HCT116 (cell line): ENCODE data around the gene HOXA7. TPM values are rescaled to one million over a fixed set of nuclear protein-coding genes. Genes with fewer than 3 reads are reported as not detected.

Source experiments
- ATAC-seq: fragments of 200-7000 bp; cut with Tn5 transposase; 2 replicates; pipeline ENCODE4 v1.9.1; 2020; ENCODE audit warnings: mild to moderate bottlenecking, moderate library complexity
- BruUV-seq: library from RNA; stranded (reverse); fragments of 400-500 nt; replicated peaks from 2 replicates; lab custom pipeline; 2021; lab: Mats Ljungman, UMichigan
- CTCF ChIA-PET: fragments of 300-600 bp; sonication (Branson Sonifier 250); formaldehyde crosslinking; loops from one replicate; lab custom pipeline; 2021; ENCODE audit warnings: antibody characterized with exemption; lab: Charles Lee
- POLR2A ChIA-PET: fragments of 300-600, 350-600 bp; sonication (Branson Sonifier 250); formaldehyde crosslinking; loops from one replicate; lab custom pipeline; 2021; ENCODE audit warnings: antibody characterized with exemption; lab: Charles Lee
- RAD21 ChIA-PET, 2 experiments: fragments of 300-600 bp; sonication (Branson Sonifier 250); formaldehyde crosslinking; loops; one replicate each; lab custom pipeline; 2023; ENCODE audit warnings: low total read pairs in 2 of 2; ENCODE audit not compliant: uncharacterized antibody in 2 of 2, unreplicated experiment in 2 of 2, low non-redundant PET in 1 of 2; lab: Charles Lee
- DNase-seq: peaks from one replicate; pipeline ENCODE4 v3.0.0-alpha.2; 2010; ENCODE audit warnings: low read depth, low spot score
- H2AFZ ChIP-seq: fragments of 200-600 bp; shearing (Covaris generic), sonication (generic); 2 replicates; pipeline ENCODE4 v1.6.1; 2017; ENCODE audit warnings: low read depth, mixed run types, mixed read lengths, antibody characterized with exemption, low read length; ENCODE audit not compliant: poor library complexity, severe bottlenecking
- H3K27ac ChIP-seq: 2 replicates; pipeline ENCODE4 v1.5.1; 2012; ENCODE audit warnings: low read depth, low read length
- H3K27me3 ChIP-seq: fragments of 200-600 bp; sonication (generic); 2 replicates; pipeline ENCODE4 v1.6.1; 2016; ENCODE audit warnings: mixed run types, low read length, mixed read lengths; ENCODE audit not compliant: insufficient read depth
- H3K36me3 ChIP-seq, 2 experiments: fragments of 200-500 bp in 1 of 2; fragments of 200-600 bp in 1 of 2; sonication (Bioruptor generic) in 1 of 2; sonication (generic) in 1 of 2; 2 replicates each; pipeline versions ENCODE4 v1.5.1 to v1.6.1; 2014 to 2016; ENCODE audit warnings: low read length in 2 of 2, inconsistent platforms in 1 of 2, mixed read lengths in 1 of 2, mixed run types in 1 of 2; ENCODE audit not compliant: insufficient read depth in 2 of 2, control insufficient read depth in 1 of 2
- H3K4me1 ChIP-seq, 2 experiments: fragments of 200-600 bp in 1 of 2; sonication (generic) in 1 of 2; 2 replicates each; pipeline versions ENCODE4 v1.5.1 to v1.6.1; 2012 to 2017; ENCODE audit warnings: low read length in 2 of 2, inconsistent platforms in 1 of 2, mild to moderate bottlenecking in 1 of 2, mixed read lengths in 1 of 2, mixed run types in 1 of 2, moderate library complexity in 1 of 2; ENCODE audit not compliant: insufficient read depth in 2 of 2, control insufficient read depth in 1 of 2
- H3K4me2 ChIP-seq: fragments of 200-600 bp; sonication (generic); 2 replicates; pipeline ENCODE4 v1.6.1; 2017; ENCODE audit warnings: mixed run types, low read length, mixed read lengths
- H3K4me3 ChIP-seq, 2 experiments: fragments of 200-600 bp in 1 of 2; sonication (generic) in 1 of 2; replicated peaks in 1 of 2; 2 replicates each; pipeline ENCODE4 v1.5.1; 2011 to 2016; ENCODE audit warnings: low read length in 2 of 2, control low read depth in 1 of 2, low read depth in 1 of 2, mild to moderate bottlenecking in 1 of 2, mixed read lengths in 1 of 2, mixed run types in 1 of 2
- H3K79me2 ChIP-seq: fragments of 200-600 bp; sonication (generic); 2 replicates; pipeline ENCODE4 v1.6.1; 2017; ENCODE audit warnings: mild to moderate bottlenecking, mixed run types, low read length, moderate library complexity, mixed read lengths; ENCODE audit not compliant: insufficient read depth
- H3K9ac ChIP-seq: fragments of 200-600 bp; sonication (generic); 2 replicates; pipeline ENCODE4 v1.6.1; 2016; ENCODE audit warnings: low read length, mixed read lengths
- H3K9me2 ChIP-seq: fragments of 200-600 bp; sonication (generic), shearing (Covaris generic); 2 replicates; pipeline ENCODE4 v1.6.1; 2017; ENCODE audit warnings: mixed run types, mild to moderate bottlenecking, moderate library complexity; ENCODE audit not compliant: insufficient read depth
- H3K9me3 ChIP-seq, 2 experiments: fragments of 200-500 bp in 1 of 2; fragments of 200-600 bp in 1 of 2; sonication (Bioruptor generic) in 1 of 2; sonication (generic) in 1 of 2; 2 replicates each; pipeline ENCODE4 v1.6.1; 2014 to 2017; ENCODE audit warnings: low read length in 2 of 2, mixed read lengths in 2 of 2, inconsistent platforms in 1 of 2, low read depth in 1 of 2, mild to moderate bottlenecking in 1 of 2, mixed run types in 1 of 2, moderate library complexity in 1 of 2; ENCODE audit not compliant: control insufficient read depth in 1 of 2, insufficient read depth in 1 of 2
- H4K20me1 ChIP-seq: fragments of 200-600 bp; sonication (generic), shearing (Covaris generic); 2 replicates; pipeline ENCODE4 v1.6.1; 2017; ENCODE audit warnings: mixed run types, mild to moderate bottlenecking, moderate library complexity; ENCODE audit not compliant: insufficient read depth
- CBX3 ChIP-seq: IDR thresholded peaks from 2 replicates; pipeline ENCODE4 v1.6.1; 2012; ENCODE audit warnings: low read depth
- CEBPB ChIP-seq: IDR thresholded peaks from 2 replicates; pipeline ENCODE4 v1.6.1; 2012; ENCODE audit warnings: low read depth
- EGR1 ChIP-seq: IDR thresholded peaks from 2 replicates; pipeline ENCODE4 v1.6.1; 2012; ENCODE audit warnings: low read depth
- ELF1 ChIP-seq: IDR thresholded peaks from 2 replicates; pipeline ENCODE4 v1.6.1; 2012; ENCODE audit warnings: low read depth, borderline replicate concordance
- EZH2phosphoT487 ChIP-seq: fragments of 200-600 bp; IDR thresholded peaks from 2 replicates; pipeline ENCODE4 v1.6.1; 2018; ENCODE audit warnings: antibody characterized with exemption, borderline replicate concordance
- FOSL1 ChIP-seq: IDR thresholded peaks from 2 replicates; pipeline ENCODE4 v1.6.1; 2012; ENCODE audit warnings: low read depth
- POLR2A ChIP-seq: IDR thresholded peaks from 2 replicates; pipeline ENCODE4 v1.7.0; 2011; ENCODE audit warnings: borderline replicate concordance; ENCODE audit not compliant: insufficient read depth, insufficient read length; ENCODE audit errors: extremely low read depth
- RAD21 ChIP-seq: IDR thresholded peaks from 2 replicates; pipeline ENCODE4 v1.6.1; 2012; ENCODE audit warnings: low read depth, mild to moderate bottlenecking
- SIN3A ChIP-seq: IDR thresholded peaks from 2 replicates; pipeline ENCODE4 v1.6.1; 2012; ENCODE audit warnings: low read depth
- SP1 ChIP-seq: IDR thresholded peaks from 2 replicates; pipeline ENCODE4 v1.6.1; 2012; ENCODE audit warnings: low read depth
- SRF ChIP-seq: IDR thresholded peaks from 2 replicates; pipeline ENCODE4 v1.6.1; 2012; ENCODE audit warnings: low read depth
- TCF7L2 ChIP-seq: IDR thresholded peaks from 2 replicates; pipeline ENCODE4 v1.7.0; 2011; ENCODE audit warnings: borderline replicate concordance, inconsistent platforms; ENCODE audit not compliant: insufficient read depth, insufficient read length; ENCODE audit errors: extremely low read depth
- ZFX ChIP-seq: fragments of 450-650 bp; IDR thresholded peaks from 2 replicates; pipeline ENCODE4 v1.6.1; 2017
- ZNF274 ChIP-seq: fragments of 200-500 bp; sonication (Bioruptor generic); IDR thresholded peaks from 2 replicates; pipeline ENCODE4 v1.6.1; 2014; ENCODE audit warnings: mild to moderate bottlenecking, low read depth, low read length, inconsistent platforms
- intact Hi-C: fragments of 100-400 bp; cut with micrococcal nuclease; formaldehyde crosslinking; loops from 2 replicates; pipeline ENCODE4 v1.10.0; 2022
- total RNA-seq: library from RNA; stranded (reverse); gene quantifications from one replicate; pipeline ENCODE4 v1.2.1, GENCODE V29; 2021; ENCODE audit not compliant: unreplicated experiment
- TF ChIP-seq, protein P1 (sequence below): IDR thresholded peaks from 2 replicates; pipeline ENCODE4 v1.6.1; 2011; ENCODE audit warnings: mild to moderate bottlenecking, low read length, moderate library complexity; ENCODE audit not compliant: insufficient replicate concordance; ENCODE audit errors: extremely low read depth
- TF ChIP-seq, protein P2 (sequence below): IDR thresholded peaks from 2 replicates; pipeline ENCODE4 v1.6.1; 2012
- TF ChIP-seq, protein P3 (sequence below): IDR thresholded peaks from 2 replicates; pipeline ENCODE4 v1.6.1; 2012; ENCODE audit warnings: low read depth
- TF ChIP-seq, protein P4 (sequence below), 3 experiments: fragments of 200-600 bp in 1 of 3; sonication (generic) in 1 of 3; IDR thresholded peaks in 2 of 3; conservative IDR thresholded peaks in 1 of 3; 2 replicates each; pipeline ENCODE4 v1.5.1; 2012 to 2017; ENCODE audit warnings: low read depth in 2 of 3, low read length in 2 of 3, antibody characterized with exemption in 1 of 3, borderline replicate concordance in 1 of 3, control low read depth in 1 of 3, mild to moderate bottlenecking in 1 of 3, mixed read lengths in 1 of 3, mixed run types in 1 of 3, moderate library complexity in 1 of 3; ENCODE audit not compliant: insufficient read depth in 1 of 3

HOXA7 gene
- total RNA-seq, 1 experiment from 2014 or later = 15.0 TPM

DNA sequence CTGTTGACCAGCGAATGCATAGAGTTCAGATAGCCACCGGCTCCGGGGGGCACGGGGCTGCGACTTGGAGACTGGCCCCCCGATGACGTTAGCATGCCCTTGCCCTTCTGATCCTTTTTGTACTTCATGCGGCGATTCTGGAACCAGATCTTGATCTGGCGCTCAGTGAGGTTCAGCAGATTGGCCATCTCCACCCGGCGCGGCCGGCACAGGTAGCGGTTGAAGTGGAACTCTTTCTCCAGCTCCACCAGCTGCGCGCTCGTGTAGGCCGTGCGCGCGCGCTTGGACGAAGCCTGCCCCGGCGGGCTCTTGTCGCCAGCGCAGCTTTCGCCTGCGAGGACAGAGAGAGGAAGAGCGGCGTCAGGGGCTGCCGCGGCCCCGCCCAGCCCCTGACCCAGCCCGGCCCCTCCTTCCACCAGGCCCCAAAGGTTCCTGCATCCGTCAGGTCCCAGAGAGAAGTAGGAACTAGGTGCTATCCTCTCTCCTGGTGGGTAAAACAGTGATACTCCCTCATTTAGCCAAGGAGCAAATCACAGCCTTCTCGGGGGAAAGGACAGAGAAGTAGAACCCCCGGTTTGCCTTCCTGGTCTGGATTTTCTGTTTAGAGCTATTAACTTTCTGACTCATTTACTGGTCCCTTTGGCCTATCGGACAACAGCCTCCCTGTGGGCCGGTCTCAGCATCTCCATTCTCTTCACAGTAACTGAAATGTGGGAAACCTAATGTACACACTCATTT, 47.9 kb downstream of the HOXA7 start:
- ChIA-PET POLR2A (no interaction called here), RAD21 (no interaction called here), CTCF (no interaction called here)
- H3K79me2 ChIP-seq = peaks cover 20% of the 10 kb centered on the region
- no peaks in the 10 kb centered on the region for H3K27me3 ChIP-seq
- no peaks in the 10 kb centered on the region for H3K36me3 ChIP-seq
- intact Hi-C loops = no loop called here
- H3K9me2 ChIP-seq = no peaks in the 10 kb centered on the region
- H3K4me2 ChIP-seq = no peak overlapping the region
- DNase-seq (no peak), ATAC-seq (no peak)
- no peak overlapping the region for H2AFZ ChIP-seq
- BruUV-seq = no TSS peak
- no peaks in the 10 kb centered on the region for H3K9me3 ChIP-seq
- no peaks in the 10 kb centered on the region for H4K20me1 ChIP-seq
- no peak for TF ChIP-seq SP1
- no peak for TF ChIP-seq SRF
- no peak for TF ChIP-seq FOSL1
- no peak for TF ChIP-seq TCF7L2
- no peak for TF ChIP-seq ELF1
- no peak for TF ChIP-seq ZFX
- TF ChIP-seq CBX3 = no peak
- no peak for TF ChIP-seq EZH2phosphoT487
- no peak for TF ChIP-seq ZNF274
- TF ChIP-seq RAD21 = no peak
- TF ChIP-seq, protein P1, sequence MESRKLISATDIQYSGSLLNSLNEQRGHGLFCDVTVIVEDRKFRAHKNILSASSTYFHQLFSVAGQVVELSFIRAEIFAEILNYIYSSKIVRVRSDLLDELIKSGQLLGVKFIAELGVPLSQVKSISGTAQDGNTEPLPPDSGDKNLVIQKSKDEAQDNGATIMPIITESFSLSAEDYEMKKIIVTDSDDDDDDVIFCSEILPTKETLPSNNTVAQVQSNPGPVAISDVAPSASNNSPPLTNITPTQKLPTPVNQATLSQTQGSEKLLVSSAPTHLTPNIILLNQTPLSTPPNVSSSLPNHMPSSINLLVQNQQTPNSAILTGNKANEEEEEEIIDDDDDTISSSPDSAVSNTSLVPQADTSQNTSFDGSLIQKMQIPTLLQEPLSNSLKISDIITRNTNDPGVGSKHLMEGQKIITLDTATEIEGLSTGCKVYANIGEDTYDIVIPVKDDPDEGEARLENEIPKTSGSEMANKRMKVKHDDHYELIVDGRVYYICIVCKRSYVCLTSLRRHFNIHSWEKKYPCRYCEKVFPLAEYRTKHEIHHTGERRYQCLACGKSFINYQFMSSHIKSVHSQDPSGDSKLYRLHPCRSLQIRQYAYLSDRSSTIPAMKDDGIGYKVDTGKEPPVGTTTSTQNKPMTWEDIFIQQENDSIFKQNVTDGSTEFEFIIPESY = no peak
- TF ChIP-seq CEBPB = no peak
- TF ChIP-seq, protein P2, sequence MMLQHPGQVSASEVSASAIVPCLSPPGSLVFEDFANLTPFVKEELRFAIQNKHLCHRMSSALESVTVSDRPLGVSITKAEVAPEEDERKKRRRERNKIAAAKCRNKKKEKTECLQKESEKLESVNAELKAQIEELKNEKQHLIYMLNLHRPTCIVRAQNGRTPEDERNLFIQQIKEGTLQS = no peak
- no peak for TF ChIP-seq EGR1
- TF ChIP-seq SIN3A = no peak
- no peak for TF ChIP-seq POLR2A
- TF ChIP-seq, protein P3, sequence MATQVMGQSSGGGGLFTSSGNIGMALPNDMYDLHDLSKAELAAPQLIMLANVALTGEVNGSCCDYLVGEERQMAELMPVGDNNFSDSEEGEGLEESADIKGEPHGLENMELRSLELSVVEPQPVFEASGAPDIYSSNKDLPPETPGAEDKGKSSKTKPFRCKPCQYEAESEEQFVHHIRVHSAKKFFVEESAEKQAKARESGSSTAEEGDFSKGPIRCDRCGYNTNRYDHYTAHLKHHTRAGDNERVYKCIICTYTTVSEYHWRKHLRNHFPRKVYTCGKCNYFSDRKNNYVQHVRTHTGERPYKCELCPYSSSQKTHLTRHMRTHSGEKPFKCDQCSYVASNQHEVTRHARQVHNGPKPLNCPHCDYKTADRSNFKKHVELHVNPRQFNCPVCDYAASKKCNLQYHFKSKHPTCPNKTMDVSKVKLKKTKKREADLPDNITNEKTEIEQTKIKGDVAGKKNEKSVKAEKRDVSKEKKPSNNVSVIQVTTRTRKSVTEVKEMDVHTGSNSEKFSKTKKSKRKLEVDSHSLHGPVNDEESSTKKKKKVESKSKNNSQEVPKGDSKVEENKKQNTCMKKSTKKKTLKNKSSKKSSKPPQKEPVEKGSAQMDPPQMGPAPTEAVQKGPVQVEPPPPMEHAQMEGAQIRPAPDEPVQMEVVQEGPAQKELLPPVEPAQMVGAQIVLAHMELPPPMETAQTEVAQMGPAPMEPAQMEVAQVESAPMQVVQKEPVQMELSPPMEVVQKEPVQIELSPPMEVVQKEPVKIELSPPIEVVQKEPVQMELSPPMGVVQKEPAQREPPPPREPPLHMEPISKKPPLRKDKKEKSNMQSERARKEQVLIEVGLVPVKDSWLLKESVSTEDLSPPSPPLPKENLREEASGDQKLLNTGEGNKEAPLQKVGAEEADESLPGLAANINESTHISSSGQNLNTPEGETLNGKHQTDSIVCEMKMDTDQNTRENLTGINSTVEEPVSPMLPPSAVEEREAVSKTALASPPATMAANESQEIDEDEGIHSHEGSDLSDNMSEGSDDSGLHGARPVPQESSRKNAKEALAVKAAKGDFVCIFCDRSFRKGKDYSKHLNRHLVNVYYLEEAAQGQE = no peak
- TF ChIP-seq, protein P4, sequence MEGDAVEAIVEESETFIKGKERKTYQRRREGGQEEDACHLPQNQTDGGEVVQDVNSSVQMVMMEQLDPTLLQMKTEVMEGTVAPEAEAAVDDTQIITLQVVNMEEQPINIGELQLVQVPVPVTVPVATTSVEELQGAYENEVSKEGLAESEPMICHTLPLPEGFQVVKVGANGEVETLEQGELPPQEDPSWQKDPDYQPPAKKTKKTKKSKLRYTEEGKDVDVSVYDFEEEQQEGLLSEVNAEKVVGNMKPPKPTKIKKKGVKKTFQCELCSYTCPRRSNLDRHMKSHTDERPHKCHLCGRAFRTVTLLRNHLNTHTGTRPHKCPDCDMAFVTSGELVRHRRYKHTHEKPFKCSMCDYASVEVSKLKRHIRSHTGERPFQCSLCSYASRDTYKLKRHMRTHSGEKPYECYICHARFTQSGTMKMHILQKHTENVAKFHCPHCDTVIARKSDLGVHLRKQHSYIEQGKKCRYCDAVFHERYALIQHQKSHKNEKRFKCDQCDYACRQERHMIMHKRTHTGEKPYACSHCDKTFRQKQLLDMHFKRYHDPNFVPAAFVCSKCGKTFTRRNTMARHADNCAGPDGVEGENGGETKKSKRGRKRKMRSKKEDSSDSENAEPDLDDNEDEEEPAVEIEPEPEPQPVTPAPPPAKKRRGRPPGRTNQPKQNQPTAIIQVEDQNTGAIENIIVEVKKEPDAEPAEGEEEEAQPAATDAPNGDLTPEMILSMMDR (IDR thresholded peaks at IDR 0.05 in 2 of 3, conservative IDR thresholded peaks at IDR 0.05 in 1 of 3; ENCODE audit: borderline replicate concordance in 1 of 3, insufficient read depth in 1 of 3, low read depth in 2 of 3, low read length in 2 of 3) = no peak
- peaks cover 28 to 29% of the 10 kb centered on the region in 2 experiments for H3K4me1 ChIP-seq
- no peak overlapping the region for H3K9ac ChIP-seq
- no peak overlapping the region for H3K4me3 ChIP-seq
- H3K27ac ChIP-seq = no peak overlapping the region
